Activated CD8-positive, alpha-beta memory T cell treated with anti-CD3 and anti-CD28 coated beads, Interleukin-2, amount 50 U/mL, for 24 hours (primary cell): ENCODE measurements around the gene TMEM131.
"Not testable (repeated sequence)": the region's sequence is repeated elsewhere in the genome, so short reads cannot be mapped to it uniquely, and the experiment has no call there.

Source experiments
- DNase-seq: peaks from one replicate; pipeline ENCODE4 v3.0.0-alpha.2; 2020; ENCODE audit errors: extremely low read depth

The TMEM131 gene

DNA sequence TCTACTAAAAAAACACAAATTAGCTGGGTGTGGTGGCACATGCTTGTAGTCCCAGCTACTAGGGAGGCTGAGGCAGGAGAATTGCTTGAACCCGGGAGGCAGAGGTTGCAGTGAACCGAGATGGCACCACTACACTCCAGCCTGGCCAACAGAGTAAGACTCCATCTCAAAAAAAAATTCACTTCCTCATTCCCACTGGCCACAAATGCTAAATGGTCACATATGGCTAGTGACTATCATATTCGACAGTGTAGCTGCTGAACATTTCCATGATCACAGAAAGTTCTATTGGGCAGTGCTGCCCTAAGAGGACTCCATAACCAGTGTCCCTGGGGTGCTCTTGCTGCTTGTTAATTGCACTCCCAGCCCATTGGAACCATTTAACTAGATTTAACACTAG, 26.3 kb upstream of the TMEM131 start:
- not testable (repeated sequence) for DNase-seq

- DNase-seq = no peak
These were observed 25.4 kb upstream of the TMEM131 start for GRCh38 chr2:98020992-98021713.

- DNase-seq = no peak
These were observed 24.8 kb upstream of the TMEM131 start for GRCh38 chr2:98020516-98020915.

DNA sequence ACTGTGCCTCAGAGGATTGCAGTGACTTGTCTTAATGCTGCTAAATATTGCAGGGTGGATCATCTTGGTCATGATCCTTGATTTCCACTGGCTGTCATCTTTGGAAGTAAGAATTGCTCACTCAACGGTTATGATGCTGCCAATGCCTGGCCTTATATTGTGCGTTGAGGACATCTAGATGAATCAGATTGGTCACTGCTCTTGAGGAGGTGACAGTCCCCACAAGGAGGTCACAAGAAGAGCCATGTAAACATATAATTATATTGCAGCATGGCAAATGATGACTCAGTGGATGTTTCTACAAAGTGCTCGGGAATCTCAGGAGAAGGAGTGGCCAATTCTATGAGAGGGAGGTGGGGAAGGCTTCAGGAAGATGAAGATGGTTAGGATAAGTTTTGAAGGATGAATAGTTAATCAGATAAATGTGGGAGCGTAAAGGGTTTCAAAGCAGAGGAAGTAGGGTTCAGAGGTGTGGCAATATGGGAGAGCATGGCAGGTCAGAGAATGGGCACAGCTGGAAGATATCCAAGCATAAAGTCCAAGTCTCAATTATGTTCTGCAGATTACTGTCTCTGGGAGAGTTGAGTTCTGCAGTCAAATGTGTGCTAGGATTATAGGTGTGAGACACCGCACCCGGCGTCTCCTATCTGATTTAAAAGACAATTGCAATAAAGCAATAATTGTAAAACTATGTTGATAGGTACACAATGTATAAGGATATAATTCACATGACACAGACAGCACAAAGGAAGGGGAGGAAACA, 21.3 kb upstream of the TMEM131 start:
- DNase-seq = no peak

- no peak for DNase-seq
These were observed 19.9 kb upstream of the TMEM131 start for GRCh38 chr2:98015671-98016070.

- no peak for DNase-seq
These were observed 18.6 kb upstream of the TMEM131 start for GRCh38 chr2:98014379-98014778.

DNA sequence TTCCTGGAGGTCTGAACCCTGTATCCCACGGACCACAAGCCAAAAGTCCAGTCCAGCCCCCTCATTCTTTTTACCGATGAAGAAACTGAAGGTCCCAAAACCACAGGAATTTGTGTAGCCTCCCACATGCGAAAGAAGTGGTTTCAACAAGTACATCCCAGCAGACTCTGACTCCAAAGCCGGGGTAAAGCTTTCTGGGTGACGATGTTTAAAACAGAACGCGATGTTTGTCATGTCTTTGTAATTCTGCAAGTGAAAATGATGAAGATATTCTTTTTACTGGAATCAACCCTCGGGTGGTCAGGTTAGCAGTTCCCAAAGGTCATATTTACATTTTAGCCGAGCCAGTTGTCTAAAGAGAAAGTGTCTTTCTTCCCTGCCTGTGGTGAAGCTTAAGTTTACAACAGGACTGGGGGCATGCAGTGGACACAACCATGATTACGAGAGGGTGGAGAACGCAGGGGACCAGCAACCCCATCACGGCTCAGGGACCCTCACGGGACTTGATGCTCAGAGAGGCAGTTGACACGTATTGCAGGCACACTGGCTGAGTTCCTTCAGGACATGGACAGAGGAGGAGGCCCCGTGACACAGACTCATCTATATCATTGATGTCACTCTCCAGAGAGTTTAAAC, 17.8 kb upstream of the TMEM131 start:
- DNase-seq = no peak

DNA sequence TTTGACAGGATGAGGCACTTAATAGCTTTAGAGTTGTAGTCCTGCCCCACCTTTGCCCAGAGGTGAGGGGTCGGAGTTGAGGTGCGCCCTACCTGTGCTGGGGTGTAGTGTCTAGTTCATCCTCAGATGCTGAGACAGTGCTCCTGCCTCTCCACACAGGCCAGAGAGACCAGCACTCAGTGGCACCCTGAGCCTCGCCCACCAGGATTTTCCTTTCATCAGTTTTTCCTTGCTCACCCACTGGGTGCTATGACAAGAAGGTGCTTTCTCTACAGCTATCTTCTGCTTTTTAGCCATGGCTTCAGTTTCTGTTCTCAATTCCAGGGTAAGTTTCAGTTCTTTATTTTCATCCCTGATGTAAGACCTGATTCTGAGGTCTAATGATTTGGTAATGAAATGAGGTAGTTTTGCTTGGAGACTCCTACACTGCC, 16.8 kb upstream of the TMEM131 start:
- no peak for DNase-seq

GRCh38 chr2:98009887-98010760, 14.4 kb upstream of the TMEM131 start:
- DNase-seq = no peak

- no peak for DNase-seq
These were observed 12.7 kb upstream of the TMEM131 start for GRCh38 chr2:98008415-98008814.

DNA sequence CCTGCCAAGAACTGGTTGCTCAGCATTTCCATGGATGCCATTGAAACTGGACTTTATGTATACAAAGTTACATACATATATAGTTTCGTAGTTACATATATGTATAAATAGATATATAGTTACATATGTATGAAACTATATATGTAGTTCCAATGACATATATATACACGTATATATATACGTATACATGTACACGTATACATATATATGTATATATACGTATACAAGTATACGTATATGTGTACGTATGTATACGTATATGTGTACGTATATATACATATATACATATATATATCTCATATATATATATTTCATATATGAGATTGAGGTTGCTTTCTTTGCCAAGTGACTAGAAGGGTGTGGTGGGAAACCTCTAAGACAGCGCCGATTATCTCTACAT, 10.6 kb upstream of the TMEM131 start:
- DNase-seq = no peak

DNA sequence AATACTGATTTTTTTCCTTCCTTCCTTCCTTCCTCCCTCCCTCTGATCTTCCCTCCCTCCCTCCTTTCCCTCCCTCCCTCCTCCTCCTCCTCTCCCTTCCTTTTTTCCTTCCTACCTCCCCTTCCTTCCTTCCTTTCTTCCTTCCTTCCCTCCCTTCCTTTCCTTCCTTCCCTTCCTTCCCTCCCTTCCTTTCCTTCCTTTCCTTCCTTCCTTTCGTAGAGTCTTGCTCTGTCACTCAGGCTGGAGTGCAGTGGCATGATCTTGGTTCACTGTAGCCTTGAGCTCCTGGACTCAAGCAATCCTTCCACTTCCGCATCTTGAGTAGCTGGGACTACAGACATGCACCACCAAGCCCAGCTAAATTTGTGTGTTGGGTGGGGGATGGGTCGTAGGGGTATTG, 8.9 kb upstream of the TMEM131 start:
- no peak for DNase-seq

DNA sequence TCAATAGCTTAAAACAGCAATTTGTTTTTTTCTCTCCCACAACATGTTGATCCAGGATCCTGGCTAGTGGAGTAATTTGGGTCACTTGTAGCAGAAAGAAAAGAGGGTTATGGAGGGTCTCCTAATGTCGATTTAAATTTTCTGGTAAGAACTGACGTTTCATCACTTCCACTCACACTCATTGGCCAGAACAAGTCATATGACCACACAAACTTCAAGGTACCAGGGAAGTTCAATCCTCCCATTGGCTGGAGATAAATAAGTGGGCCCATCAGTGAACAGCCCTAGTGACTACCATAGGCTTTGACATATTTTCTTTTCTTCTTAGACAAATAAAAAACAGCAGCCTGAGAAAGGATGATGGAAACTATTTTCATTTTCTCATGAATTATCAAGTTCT, 8.3 kb upstream of the TMEM131 start:
- no peak for DNase-seq

GRCh38 chr2:97999536-97999935, 3.8 kb upstream of the TMEM131 start:
- DNase-seq = no peak

GRCh38 chr2:97998431-97999005, 2.8 kb upstream of the TMEM131 start:
- DNase-seq = no peak

DNA sequence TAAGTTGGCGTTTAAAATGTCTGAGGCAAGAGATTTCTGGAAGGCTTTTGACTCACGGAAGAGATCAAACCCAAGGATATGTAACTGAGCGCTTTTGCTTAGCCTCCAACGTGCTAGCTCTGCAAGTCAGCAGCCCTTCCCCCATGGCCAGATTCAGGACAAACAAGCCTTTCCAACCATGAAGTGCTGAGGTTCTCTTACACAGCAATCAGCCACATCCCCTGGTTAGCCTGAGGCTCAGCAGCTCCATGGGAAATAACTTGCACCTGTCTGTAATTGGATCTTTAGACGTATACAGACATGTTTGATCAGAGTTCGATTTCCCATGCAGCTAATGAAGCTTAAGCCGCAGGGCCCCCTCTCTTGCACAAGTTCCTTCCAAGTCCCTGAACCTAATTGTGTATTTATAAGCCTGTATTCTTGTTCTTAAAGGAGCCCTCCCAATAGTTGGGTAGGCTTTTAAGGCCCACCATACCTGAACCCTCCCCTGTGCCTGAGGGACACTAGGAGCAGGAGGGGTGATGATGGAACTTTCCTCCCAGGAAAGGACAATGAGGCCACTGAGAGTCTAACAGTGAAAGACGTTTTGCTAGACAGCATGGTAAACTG, 2.1 kb upstream of the TMEM131 start:
- DNase-seq = no peak

- no peak for DNase-seq
These were observed 931 bp upstream of the TMEM131 start for GRCh38 chr2:97996679-97997078.

DNA sequence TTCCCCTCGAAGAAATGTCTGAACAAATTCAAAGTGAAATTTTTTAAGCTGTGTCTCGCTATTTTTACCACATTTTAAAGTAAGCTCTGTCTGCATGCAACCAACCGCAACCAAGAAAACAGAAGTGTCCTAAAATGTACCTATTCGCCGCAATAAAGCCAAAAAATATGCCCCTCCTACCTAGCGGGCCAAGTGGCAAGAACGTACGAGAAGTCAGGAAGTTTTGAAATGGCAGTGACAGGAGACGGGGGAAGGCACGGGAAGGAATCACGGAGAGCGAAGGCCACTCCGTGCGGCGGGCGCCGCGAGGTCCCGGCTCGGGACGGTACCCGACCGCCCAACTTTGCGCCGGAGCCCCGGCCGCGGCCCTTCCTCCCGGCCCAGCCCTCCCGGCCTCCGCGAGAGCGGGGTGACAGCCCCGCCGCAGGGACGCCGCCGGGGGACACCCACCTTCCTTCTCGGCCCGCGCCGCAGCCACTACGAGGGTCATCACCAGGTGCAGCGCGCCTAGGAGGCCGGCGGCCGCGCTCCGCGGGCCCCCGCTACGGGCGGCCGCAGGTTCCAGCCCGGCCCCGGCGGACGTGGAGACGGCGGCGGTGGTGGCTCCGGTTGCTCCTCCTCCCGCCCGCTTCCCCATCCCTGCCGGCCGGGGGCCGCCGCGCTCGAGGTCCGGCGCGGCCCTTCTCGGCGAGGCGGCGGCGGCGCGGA, 568 bp downstream of the TMEM131 start:
- DNase-seq = peak; percentile 12

DNA sequence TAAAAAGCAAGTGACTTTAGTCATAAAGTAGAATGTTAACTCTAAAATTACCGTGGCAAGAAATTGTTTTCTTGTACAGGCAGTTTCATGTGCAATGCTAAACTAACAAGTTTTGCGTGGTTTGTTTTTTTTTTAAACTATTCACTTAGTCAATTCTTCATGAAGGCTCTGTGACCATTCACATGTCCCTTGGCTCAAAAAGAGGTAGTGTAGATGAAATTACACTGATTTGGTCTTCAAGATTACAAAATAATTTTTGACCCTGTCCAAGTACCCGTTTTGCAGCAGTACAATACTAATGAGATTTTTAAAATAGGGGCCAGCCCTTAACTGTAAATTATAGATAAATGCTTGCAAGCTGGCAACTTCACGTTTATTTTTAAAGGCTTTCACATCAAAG, 1.3 kb downstream of the TMEM131 start:
- no peak for DNase-seq

DNA sequence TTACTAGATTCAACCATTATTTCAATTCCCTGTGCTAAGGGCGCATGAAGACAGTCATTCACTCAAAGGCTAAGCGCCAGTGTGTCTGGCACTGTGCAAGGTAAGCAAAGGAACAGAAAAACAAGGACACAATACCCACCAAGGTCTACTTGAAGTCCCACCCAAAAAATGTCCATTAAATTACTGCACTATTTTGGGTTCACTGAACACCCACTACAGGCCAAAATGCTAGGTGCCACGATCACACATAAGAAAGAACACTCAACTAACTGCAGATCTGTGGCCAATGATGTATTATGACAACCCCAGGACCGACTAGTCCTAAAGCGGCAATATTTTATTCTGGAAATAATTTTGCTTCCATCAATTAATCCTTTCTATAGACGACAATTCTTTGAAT, 1.8 kb downstream of the TMEM131 start:
- DNase-seq = no peak
